ENCODE data around the gene GCGR.

GRCh38 chr17:81831563-81831956, 27.6 kb downstream of the GCGR start:
- TF ChIP-seq POLR2A (IDR thresholded peaks at IDR 0.05; ENCODE audit: low read length), result no peak
- no peak for TF ChIP-seq GATA1 (IDR thresholded peaks at IDR 0.05; ENCODE audit: low read depth, low read length)
